Smooth muscle cell (in vitro differentiated cells): ENCODE data around the gene MUC21. TPM values are rescaled to one million over a fixed set of nuclear protein-coding genes. Genes with fewer than 3 reads are reported as not detected.

ENCODE experiments used
- DNase-seq: peaks from one replicate; lab custom pipeline; 2025; ENCODE audit not compliant: unreplicated experiment; lab: John Stamatoyannopoulos, UW
- H2AFZ ChIP-seq: fragments of 200-600 bp; sonication (generic); 2 replicates; pipeline ENCODE4 v1.6.0; 2016; ENCODE audit warnings: antibody characterized with exemption, low read depth, mild to moderate bottlenecking
- H3F3A ChIP-seq: fragments of 200-600 bp; sonication (generic); 2 replicates; pipeline ENCODE4 v1.6.0; 2017; ENCODE audit warnings: antibody characterized with exemption, low read depth
- H3K27ac ChIP-seq: fragments of 200-600 bp; sonication (generic); 2 replicates; pipeline ENCODE4 v1.5.1; 2016; ENCODE audit warnings: low read depth, mild to moderate bottlenecking
- H3K27me3 ChIP-seq: fragments of 200-600 bp; sonication (generic); 2 replicates; pipeline ENCODE4 v1.6.1; 2016; ENCODE audit warnings: low read depth, mild to moderate bottlenecking
- H3K36me3 ChIP-seq: fragments of 200-600 bp; sonication (generic); 2 replicates; pipeline ENCODE4 v1.5.1; 2016; ENCODE audit warnings: low read depth
- H3K4me1 ChIP-seq: fragments of 200-600 bp; sonication (generic); 2 replicates; pipeline ENCODE4 v1.5.1; 2016; ENCODE audit warnings: low read depth
- H3K4me2 ChIP-seq: fragments of 200-600 bp; sonication (generic); 2 replicates; pipeline ENCODE4 v1.6.0; 2016; ENCODE audit warnings: mild to moderate bottlenecking
- H3K4me3 ChIP-seq: fragments of 200-600 bp; sonication (generic); 2 replicates; pipeline ENCODE4 v1.5.1; 2016; ENCODE audit warnings: mild to moderate bottlenecking
- H3K79me2 ChIP-seq: fragments of 200-600 bp; sonication (generic); 2 replicates; pipeline ENCODE4 v1.6.0; 2016; ENCODE audit warnings: low read depth, mild to moderate bottlenecking
- H3K9ac ChIP-seq: fragments of 200-600 bp; sonication (generic); 2 replicates; pipeline ENCODE4 v1.6.0; 2016; ENCODE audit warnings: low read depth
- H3K9me3 ChIP-seq: fragments of 200-600 bp; sonication (generic); replicated peaks from 2 replicates; pipeline ENCODE4 v1.5.1; 2016; ENCODE audit warnings: low read depth
- H4K20me1 ChIP-seq: fragments of 200-600 bp; sonication (generic); 2 replicates; pipeline ENCODE4 v1.6.0; 2016; ENCODE audit warnings: low read depth
- WGBS: methylation state at CpG from one replicate; pipeline ENCODE4 v1.1.7; 2016; ENCODE audit warnings: low lambda C conversion rate; 5-methylcytosine and 5-hydroxymethylcytosine counted together
- polyA plus RNA-seq: library from polyadenylated mRNA; unstranded; fragments of >200 nt; fragmentation: Nextera tagmentation; extraction: Ambion mirVana; gene quantifications from 2 replicates; pipeline ENCODE4 v1.2.1, GENCODE V29; 2016
- total RNA-seq: library from RNA; depleted of rRNA; stranded (reverse); fragments of >200 nt; gene quantifications from 2 replicates; pipeline ENCODE4 v1.2.3, GENCODE V29; 2014
- TF ChIP-seq, protein P1 (sequence below): fragments of 200-600 bp; sonication (generic); IDR thresholded peaks from 2 replicates; pipeline ENCODE4 v1.5.1; 2017; ENCODE audit warnings: borderline replicate concordance, mild to moderate bottlenecking, antibody characterized with exemption; ENCODE audit not compliant: insufficient read depth, poor library complexity, severe bottlenecking

MUC21 gene
- total and polyA plus RNA-seq, 2 experiments from 2014 or later = not detected

DNA sequence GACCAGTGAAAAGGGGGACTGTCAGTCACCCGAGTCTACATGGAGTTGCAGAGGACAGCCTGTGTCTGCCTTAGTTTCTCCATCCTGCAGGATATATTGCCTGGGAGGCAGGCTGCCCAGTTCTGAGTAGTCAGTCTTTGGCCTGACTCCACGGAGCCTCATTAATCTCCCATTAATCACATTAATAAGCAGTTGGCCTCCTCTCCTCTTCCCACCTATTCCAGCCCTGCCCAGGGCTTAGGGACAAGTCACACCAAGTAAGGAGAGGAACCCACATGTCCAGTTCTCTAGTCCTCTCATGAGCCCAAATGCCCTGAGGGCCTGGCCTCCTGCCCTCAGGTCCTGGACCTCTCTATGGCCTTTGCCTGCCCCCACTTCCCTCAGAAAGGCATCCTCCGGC lies 44.0 kb upstream of the MUC21 start:
- no peaks in the 10 kb centered on the region for H3K79me2 ChIP-seq
- no peak overlapping the region for H3K27ac ChIP-seq
- no peaks in the 10 kb centered on the region for H3K27me3 ChIP-seq
- no peak overlapping the region for H3K4me2 ChIP-seq
- H3K9ac ChIP-seq = no peak overlapping the region
- DNase-seq = no peak
- 93% methylated on average over 3 of the region's 3 CpGs for WGBS
- TF ChIP-seq, protein P1, sequence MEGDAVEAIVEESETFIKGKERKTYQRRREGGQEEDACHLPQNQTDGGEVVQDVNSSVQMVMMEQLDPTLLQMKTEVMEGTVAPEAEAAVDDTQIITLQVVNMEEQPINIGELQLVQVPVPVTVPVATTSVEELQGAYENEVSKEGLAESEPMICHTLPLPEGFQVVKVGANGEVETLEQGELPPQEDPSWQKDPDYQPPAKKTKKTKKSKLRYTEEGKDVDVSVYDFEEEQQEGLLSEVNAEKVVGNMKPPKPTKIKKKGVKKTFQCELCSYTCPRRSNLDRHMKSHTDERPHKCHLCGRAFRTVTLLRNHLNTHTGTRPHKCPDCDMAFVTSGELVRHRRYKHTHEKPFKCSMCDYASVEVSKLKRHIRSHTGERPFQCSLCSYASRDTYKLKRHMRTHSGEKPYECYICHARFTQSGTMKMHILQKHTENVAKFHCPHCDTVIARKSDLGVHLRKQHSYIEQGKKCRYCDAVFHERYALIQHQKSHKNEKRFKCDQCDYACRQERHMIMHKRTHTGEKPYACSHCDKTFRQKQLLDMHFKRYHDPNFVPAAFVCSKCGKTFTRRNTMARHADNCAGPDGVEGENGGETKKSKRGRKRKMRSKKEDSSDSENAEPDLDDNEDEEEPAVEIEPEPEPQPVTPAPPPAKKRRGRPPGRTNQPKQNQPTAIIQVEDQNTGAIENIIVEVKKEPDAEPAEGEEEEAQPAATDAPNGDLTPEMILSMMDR = no peak
- H4K20me1 ChIP-seq = no peaks in the 10 kb centered on the region
- H3F3A ChIP-seq = no peaks in the 10 kb centered on the region
- no peaks in the 10 kb centered on the region for H3K9me3 ChIP-seq
- H3K4me3 ChIP-seq = no peak overlapping the region
- H3K4me1 ChIP-seq = peaks cover 5% of the 10 kb centered on the region
- no peak overlapping the region for H2AFZ ChIP-seq
- H3K36me3 ChIP-seq = no peaks in the 10 kb centered on the region

DNA sequence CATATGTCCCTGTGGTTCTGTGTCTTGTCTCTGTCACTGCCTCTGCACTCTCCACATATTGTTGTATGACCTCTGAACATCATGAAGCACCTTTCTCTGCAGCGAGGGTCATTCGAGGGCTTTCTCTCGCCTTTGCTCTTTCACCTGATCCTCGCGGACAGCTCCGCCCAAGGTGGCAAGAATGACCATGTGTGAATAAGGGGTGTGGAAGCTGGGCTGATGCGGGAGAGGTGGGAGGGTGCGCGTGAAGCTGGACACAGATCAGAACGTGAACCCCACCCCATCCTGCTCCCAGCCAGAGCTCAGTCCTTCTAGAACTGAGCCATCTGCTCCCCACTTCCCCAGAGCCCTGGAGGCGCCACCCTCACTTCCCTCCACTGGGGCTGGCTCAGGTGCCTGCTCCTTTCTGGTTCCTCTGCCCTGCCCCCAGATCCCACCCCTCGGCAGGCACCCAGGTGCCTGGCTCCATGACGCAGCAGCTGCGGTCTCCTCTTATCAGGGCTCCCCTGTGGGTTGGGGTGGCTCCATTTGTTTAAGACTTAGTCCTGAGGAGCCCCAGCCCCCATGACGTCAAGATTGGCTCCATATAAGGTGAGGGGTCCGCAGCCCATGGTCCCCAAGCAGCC lies 43.0 kb upstream of the MUC21 start, which contains the start of gene MUCL3:
MUCL3 (plus strand) TSS at position 613 of the 626 bp plus-strand sequence. CDS start 27 bp downstream, outside the sequence.
- no peak within 1 kb of the TSS for H3K4me2 ChIP-seq

DNA sequence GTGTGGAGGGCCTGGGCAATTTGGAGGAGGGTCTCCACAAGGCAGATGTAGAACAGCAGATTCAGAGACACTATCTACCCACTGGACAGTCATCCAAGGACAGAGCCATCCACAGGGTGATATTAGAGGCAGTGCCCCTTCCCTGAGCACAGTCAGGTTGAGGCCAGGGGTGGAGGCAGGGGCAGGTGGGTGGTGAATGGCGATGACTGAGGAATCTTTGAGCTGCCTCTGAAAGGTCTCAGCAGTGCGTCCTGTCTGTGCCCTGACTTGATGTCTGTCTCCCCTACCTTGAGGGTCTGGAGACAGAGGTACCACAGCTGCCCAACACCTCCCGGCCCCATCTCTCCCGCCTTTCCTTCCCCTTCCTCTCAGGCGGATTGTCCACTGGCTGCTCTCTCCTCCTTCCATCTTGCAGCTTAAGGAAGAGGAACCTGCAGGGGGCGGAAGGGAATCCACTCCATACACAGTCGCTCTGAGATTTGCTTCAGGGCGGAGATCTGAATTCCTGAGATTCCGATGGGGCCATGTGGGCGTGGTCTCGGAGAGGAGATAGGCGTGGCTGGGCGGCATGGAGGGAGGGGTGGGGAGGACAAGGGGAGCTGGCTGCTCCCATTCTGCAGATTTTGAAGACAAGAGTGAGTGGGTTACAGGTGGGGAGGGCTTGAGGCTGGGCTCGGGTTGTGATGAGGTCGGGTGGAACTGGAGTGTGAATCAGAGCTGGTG lies 41.0 kb upstream of the MUC21 start:
- H3K36me3 ChIP-seq = no peaks in the 10 kb centered on the region
- peak overlapping the region; percentile 25 for H3K4me2 ChIP-seq
- 16% methylated on average over 15 of the region's 15 CpGs for WGBS
- no peak overlapping the region for H2AFZ ChIP-seq
- no peaks in the 10 kb centered on the region for H3K79me2 ChIP-seq
- peaks cover 5% of the 10 kb centered on the region for H3K4me1 ChIP-seq
- no peak overlapping the region for H3K27ac ChIP-seq
- H3K9ac ChIP-seq = no peak overlapping the region
- H3K9me3 ChIP-seq = no peaks in the 10 kb centered on the region
- TF ChIP-seq, protein P1 = peak; percentile 55
- peaks cover 13% of the 10 kb centered on the region for H3K27me3 ChIP-seq
- no peak for DNase-seq
- no peak overlapping the region for H3K4me3 ChIP-seq
- H4K20me1 ChIP-seq = no peaks in the 10 kb centered on the region
- H3F3A ChIP-seq = no peaks in the 10 kb centered on the region

More for the DNA sequence above, 43.0 kb upstream of the MUC21 start, which contains the start of gene MUCL3:
- peaks cover 5% of the 10 kb centered on the region for H3K4me1 ChIP-seq
- TF ChIP-seq, protein P1 = no peak
- H3K79me2 ChIP-seq = no peaks in the 10 kb centered on the region
- no peak within 1 kb of the TSS for H2AFZ ChIP-seq
- no peaks in the 10 kb centered on the region for H3F3A ChIP-seq
- no peak within 1 kb of the TSS for H3K27ac ChIP-seq
- no peaks in the 10 kb centered on the region for H3K27me3 ChIP-seq
- H4K20me1 ChIP-seq = no peaks in the 10 kb centered on the region
- 93% methylated on average over 16 of the region's 16 CpGs for WGBS
- H3K9ac ChIP-seq = no peak within 1 kb of the TSS
- no peak for DNase-seq
- H3K9me3 ChIP-seq = no peaks in the 10 kb centered on the region
- no peaks in the 10 kb centered on the region for H3K36me3 ChIP-seq
- no peak within 1 kb of the TSS for H3K4me3 ChIP-seq
